ENCODE results near the gene MAB21L3. TPM values are rescaled to one million over a fixed set of nuclear protein-coding genes. Genes with fewer than 3 reads are reported as not detected.

Gene MAB21L3
- 0.84 TPM in 1 of 2 replicates, not detected in the other for total RNA-seq

DNA sequence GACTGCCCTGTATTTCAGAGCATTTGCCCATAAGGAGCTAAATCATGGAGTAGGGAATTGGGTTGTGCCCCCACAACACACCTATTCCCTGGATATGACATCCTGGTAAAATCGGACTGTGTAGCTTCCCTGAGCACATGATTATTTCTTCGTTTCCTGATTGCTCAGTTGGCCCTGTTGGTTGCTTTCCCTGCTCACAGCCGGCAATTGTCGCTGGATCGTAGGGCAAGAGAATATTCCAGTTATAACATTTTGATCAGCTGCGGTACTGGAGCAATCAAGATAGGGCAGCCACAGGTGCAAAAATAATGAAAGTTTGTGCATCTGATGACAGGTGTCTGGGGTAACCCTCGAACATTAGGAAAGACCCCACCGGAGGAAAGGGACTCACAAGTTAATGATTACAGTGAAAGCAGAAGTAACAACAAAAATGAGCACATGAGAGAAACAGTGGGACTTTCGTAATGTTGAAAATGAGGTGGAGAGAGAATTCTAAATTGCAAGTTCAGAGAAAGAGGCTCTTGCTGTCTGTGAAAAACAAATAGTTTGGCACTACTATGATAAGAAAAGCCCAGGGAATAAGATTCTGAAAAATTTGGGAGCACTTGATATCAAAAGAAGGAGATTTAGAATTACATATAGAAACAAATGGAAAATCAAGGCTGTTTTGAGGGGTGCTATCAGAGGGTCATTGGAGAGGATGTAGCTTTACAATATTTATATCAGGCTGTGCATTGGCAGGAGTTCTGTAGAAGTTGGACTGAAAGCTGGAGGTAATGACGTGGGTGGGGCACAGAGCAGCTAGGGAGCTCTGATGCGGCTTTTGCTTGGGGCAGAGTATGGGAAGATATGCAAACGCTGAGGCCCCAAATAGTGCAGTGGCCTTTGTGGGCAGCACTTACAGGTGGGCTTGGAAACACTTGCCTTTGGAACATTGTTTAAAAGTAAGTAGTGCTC, at the start of gene MAB21L3:
MAB21L3 (plus strand) TSS at position 833 of the 957 bp plus-strand sequence. CDS start 1,217 bp downstream, outside the sequence.

Other genes starting within 250 kb of the MAB21L3 start
- gene SLC22A15, start 134.9 kb upstream of the MAB21L3 start, total RNA-seq, result 5.2 and 11.8 TPM in 2 replicates

Measured in hair follicular keratinocyte (primary cell).